Thyroid gland (tissue), 4 donors: Measurements from ENCODE around the gene IER2. TPM values are rescaled to one million over a fixed set of nuclear protein-coding genes. Genes with fewer than 3 reads are reported as not detected.
"Not testable (repeated sequence)": the region's sequence is repeated elsewhere in the genome, so short reads cannot be mapped to it uniquely, and the experiment has no call there.

ENCODE experiments used
- DNase-seq, 2 donors: peaks; one replicate each; pipeline ENCODE4 v3.0.0-alpha.2; 2019
- H3K27ac ChIP-seq, 3 donors: fragments of 200-600 bp; sonication (generic); 1 replicate in 2 of 3; 2 replicates in 1 of 3; pipeline ENCODE4 v1.5.1; 2016 to 2019; ENCODE audit warnings: mild to moderate bottlenecking in 1 of 3, moderate library complexity in 1 of 3
- H3K27me3 ChIP-seq: fragments of 200-600 bp; sonication (generic); one replicate; pipeline ENCODE4 v1.5.1; 2019
- H3K36me3 ChIP-seq, 2 donors: fragments of 200-600 bp; sonication (generic); one replicate each; pipeline ENCODE4 v1.5.1; 2016 to 2019
- H3K4me1 ChIP-seq, 2 donors: fragments of 200-600 bp; sonication (generic); one replicate each; pipeline ENCODE4 v1.5.1; 2017 to 2019
- H3K4me3 ChIP-seq, 3 donors: fragments of 200-600 bp; sonication (generic); replicated peaks in 1 of 3; 1 replicate in 2 of 3; 2 replicates in 1 of 3; pipeline ENCODE4 v1.5.1; 2016; ENCODE audit warnings: mild to moderate bottlenecking in 1 of 3
- H3K9me3 ChIP-seq: fragments of 200-600 bp; sonication (generic); one replicate; pipeline ENCODE4 v1.5.1; 2017
- POLR2A ChIP-seq, 2 donors: fragments of 450-650 bp; IDR thresholded peaks; one replicate each; pipeline ENCODE4 v1.6.1; 2017; ENCODE audit warnings: antibody characterized with exemption in 2 of 2, mild to moderate bottlenecking in 2 of 2, moderate library complexity in 1 of 2
- WGBS, 2 donors: methylation state at CpG; one replicate each; pipeline ENCODE4 v1.1.5; 2017; 5-methylcytosine and 5-hydroxymethylcytosine counted together
- intact Hi-C: fragments of 100-400 bp; cut with DNase I; formaldehyde crosslinking; loops from one replicate; pipeline ENCODE4 v1.15.1; 2023
- total RNA-seq, 4 donors: library from RNA; depleted of rRNA; stranded (reverse); fragments of >200 nt; gene quantifications; one replicate each; pipeline ENCODE4 v1.2.3, GENCODE V29; 2016
- TF ChIP-seq, protein P1 (sequence below), 6 experiments: fragments of 200-600 bp in 3 of 6; fragments of 450-650 bp in 3 of 6; sonication (generic) in 3 of 6; IDR thresholded peaks; one replicate each; pipeline ENCODE4 v1.5.1; 2016 to 2019; ENCODE audit warnings: antibody characterized with exemption in 6 of 6, mild to moderate bottlenecking in 2 of 6, inconsistent platforms in 1 of 6, moderate library complexity in 1 of 6

IER2 gene
- total RNA-seq, 4 donors from 2014 or later = 55.0 to 139 (median 65.9) TPM

DNA sequence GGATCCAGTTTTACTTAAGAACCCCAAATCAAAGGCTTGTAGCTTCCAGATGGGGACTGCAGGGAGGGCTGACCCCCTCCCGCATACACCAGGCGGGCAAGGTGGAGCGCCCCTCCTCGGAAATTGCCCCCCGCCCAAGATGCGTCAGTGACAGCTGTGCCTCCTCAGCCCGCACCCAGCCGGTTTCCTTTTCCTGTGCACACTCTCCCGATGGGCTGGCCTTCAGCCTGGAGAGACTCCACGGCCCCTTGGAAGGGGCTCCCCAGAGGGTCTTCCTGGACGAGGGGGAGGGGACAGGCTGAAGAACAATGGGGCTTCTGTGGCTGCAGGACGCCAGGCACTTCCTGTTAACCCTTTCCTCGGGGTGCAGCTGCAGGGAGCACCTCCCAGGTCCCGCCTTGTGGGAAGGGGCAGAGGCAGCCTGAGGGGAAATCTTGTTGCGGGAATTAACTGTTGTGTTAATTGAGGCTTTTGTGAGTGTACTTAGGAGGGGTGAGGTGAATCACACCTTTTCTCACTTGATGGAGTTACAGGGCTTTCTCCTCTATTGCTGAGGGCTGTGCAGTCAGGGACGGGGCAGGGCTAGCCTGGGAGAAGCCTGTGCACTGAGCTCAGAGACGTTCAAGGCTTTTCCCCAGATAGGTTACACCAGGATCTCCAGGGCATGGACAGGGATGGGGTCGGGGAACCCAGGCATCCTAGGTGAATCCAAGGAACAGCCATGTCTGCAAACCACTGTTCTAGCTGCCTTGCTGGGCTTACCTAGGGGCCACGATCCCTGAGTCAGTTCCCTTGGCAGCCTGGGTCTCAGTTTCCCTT lies 14.3 kb downstream of the IER2 start:
- Histone ChIP-seq H3K4me1 (peaks cover 43 to 66% of the 10 kb centered on the region in 2 donors), H3K27me3 (no peaks in the 10 kb centered on the region), H3K4me3 (peak overlapping the region in 1 of 3 donors; percentile 35), H3K27ac (peak overlapping the region; percentile 89 to 97 (median 93)), H3K9me3 (no peaks in the 10 kb centered on the region), H3K36me3 (no peaks in the 10 kb centered on the region)
- DNase-seq = peak; percentile 35 to 48
- TF ChIP-seq, protein P1, sequence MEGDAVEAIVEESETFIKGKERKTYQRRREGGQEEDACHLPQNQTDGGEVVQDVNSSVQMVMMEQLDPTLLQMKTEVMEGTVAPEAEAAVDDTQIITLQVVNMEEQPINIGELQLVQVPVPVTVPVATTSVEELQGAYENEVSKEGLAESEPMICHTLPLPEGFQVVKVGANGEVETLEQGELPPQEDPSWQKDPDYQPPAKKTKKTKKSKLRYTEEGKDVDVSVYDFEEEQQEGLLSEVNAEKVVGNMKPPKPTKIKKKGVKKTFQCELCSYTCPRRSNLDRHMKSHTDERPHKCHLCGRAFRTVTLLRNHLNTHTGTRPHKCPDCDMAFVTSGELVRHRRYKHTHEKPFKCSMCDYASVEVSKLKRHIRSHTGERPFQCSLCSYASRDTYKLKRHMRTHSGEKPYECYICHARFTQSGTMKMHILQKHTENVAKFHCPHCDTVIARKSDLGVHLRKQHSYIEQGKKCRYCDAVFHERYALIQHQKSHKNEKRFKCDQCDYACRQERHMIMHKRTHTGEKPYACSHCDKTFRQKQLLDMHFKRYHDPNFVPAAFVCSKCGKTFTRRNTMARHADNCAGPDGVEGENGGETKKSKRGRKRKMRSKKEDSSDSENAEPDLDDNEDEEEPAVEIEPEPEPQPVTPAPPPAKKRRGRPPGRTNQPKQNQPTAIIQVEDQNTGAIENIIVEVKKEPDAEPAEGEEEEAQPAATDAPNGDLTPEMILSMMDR (IDR thresholded peaks at IDR 0.05) = no peak
- no peak for TF ChIP-seq POLR2A (IDR thresholded peaks at IDR 0.05)
- intact Hi-C loops = no loop called here
- WGBS, 2 donors = 24 to 28% methylated on average over 17 to 19 of the region's 19 CpGs

DNA sequence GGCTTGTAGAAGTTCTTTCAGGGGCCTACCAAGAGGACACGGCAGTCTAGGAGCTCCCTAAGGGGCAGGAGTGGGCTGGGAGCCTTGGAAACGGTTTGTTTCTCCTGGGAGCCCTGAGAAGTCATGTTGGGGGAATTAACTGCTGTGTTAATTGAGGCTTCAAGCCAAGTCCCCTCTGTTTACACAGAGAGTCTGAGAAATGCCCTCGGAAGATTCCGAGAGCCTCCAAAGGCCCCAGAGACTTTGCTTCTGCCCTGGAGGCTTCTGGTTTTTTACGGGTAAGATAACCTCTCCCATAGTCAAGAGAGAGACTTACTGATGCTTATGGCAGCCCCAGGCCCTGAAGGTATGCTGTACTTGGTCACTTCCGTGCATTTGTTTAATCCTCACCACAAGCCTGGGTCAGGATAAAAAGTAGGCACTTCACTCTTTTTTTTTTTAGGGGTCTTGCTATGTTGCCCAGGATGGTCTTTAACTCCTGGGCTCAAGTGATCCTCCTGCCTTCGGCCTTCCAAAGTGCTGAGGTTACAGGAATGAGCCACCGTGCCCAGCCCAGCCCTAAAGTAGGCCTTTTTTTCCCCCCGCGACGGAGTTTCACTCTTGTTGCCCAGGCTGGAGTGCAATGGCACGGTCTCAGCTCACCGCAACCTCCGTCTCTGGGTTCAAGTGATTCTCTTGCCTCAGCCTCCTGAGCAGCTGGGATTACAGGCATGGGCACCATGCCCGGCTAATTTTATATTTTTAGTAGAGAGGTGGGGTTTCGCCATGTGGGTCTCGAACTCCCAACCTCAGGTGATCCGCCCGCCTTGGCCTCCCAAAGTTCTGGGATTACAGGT lies 15.2 kb downstream of the IER2 start:
- Histone ChIP-seq H3K36me3 (no peaks in the 10 kb centered on the region), H3K9me3 (no peaks in the 10 kb centered on the region), H3K4me3 (no peak overlapping the region), H3K27ac (peak overlapping the region; percentile 89 to 97 (median 93)), H3K4me1 (peaks cover 43 to 74% of the 10 kb centered on the region in 2 donors), H3K27me3 (no peaks in the 10 kb centered on the region)
- whole genome bisulfite sequencing, 2 donors = 75 to 79% methylated on average over 18 to 19 of the region's 19 CpGs
- intact Hi-C loops = no loop called here
- no peak for DNase-seq
- TF ChIP-seq, protein P1 (IDR thresholded peaks at IDR 0.05) = no peak
- no peak for TF ChIP-seq POLR2A (IDR thresholded peaks at IDR 0.05)

GRCh38 chr19:13166151-13166550 lies 15.9 kb downstream of the IER2 start:
- H3K27me3 ChIP-seq, H3K36me3 ChIP-seq, H3K9me3 ChIP-seq, DNase-seq, H3K4me3 ChIP-seq, intact Hi-C loops: not testable (repeated sequence)
- WGBS, 2 donors = 89 to 100% methylated on average over 3 of the region's 3 CpGs
- H3K4me1 ChIP-seq = peaks cover 43 to 74% of the 10 kb centered on the region in 2 donors
- H3K27ac ChIP-seq = peak overlapping the region in 1 of 3 donors; percentile 97

DNA sequence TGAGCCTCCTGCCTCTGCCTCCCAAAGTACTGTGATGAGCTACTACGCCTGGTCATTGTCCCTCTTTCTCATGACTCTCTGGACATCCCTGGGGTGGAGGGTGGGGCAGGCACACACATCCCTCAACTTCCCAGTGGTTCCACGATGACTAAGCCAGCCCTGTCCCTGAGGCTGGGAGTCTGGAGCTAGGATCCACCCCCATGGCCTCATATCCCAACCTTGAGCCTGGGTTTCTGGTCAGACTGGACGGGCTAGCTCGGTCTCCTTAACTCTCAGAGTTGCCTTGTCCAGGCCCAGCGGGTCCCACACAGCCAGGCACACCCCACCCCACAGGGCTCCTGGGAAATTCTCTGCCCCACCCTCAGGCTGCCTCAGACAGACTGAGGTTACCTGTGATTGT lies 19.6 kb downstream of the IER2 start:
- intact Hi-C loops = no loop called here
- H3K9me3 ChIP-seq = no peaks in the 10 kb centered on the region
- H3K27ac ChIP-seq = peak overlapping the region in 2 of 3 donors; percentile 1 to 49
- H3K36me3 ChIP-seq = no peaks in the 10 kb centered on the region
- no peak for TF ChIP-seq POLR2A (IDR thresholded peaks at IDR 0.05)
- TF ChIP-seq, protein P1 (IDR thresholded peaks at IDR 0.05) = no peak
- no peak overlapping the region for H3K4me3 ChIP-seq
- 75 to 80% methylated on average over 2 to 5 of the region's 5 CpGs for WGBS, 2 donors
- no peaks in the 10 kb centered on the region for H3K27me3 ChIP-seq
- H3K4me1 ChIP-seq = peaks cover 36 to 70% of the 10 kb centered on the region in 2 donors
- DNase-seq = no peak

DNA sequence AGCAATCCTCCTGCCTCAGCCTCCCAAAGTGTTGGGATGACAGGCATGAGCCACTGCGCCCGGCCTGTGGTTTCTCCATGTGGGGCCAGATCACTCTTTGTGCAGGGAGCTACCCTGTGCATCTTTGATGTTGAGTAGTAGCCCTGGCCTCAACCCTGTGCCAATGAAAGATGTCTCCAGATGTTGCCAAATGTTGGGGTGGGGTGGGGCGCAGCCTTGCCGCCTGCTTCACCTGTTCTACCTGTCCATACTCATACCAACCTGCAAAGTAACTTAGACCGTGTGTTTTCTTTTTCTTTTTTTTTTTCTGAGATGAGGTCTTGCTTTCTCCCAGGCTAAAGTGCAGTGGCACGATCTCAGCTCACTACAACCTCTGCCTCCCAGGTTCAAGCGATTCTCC lies 20.9 kb downstream of the IER2 start:
- H3K4me3 ChIP-seq = no peak overlapping the region
- intact Hi-C loops = no loop called here
- WGBS, 2 donors = 95 to 97% methylated on average over 7 of the region's 7 CpGs
- no peaks in the 10 kb centered on the region for H3K27me3 ChIP-seq
- peaks cover 31 to 61% of the 10 kb centered on the region in 2 donors for H3K4me1 ChIP-seq
- TF ChIP-seq, protein P1 (IDR thresholded peaks at IDR 0.05) = no peak
- no peak for TF ChIP-seq POLR2A (IDR thresholded peaks at IDR 0.05)
- H3K36me3 ChIP-seq = no peaks in the 10 kb centered on the region
- H3K9me3 ChIP-seq = no peaks in the 10 kb centered on the region
- no peak for DNase-seq
- H3K27ac ChIP-seq = peak overlapping the region in 1 of 3 donors; percentile 92
